HG03064 (cell line): Measurements from ENCODE around the gene GGT6.

ENCODE experiments used
- ATAC-seq: cut with Tn5 transposase; IDR thresholded peaks from one replicate; pipeline ENCODE4 v1.9.1; 2021; ENCODE audit warnings: low read depth; ENCODE audit not compliant: unreplicated experiment

Gene GGT6

DNA sequence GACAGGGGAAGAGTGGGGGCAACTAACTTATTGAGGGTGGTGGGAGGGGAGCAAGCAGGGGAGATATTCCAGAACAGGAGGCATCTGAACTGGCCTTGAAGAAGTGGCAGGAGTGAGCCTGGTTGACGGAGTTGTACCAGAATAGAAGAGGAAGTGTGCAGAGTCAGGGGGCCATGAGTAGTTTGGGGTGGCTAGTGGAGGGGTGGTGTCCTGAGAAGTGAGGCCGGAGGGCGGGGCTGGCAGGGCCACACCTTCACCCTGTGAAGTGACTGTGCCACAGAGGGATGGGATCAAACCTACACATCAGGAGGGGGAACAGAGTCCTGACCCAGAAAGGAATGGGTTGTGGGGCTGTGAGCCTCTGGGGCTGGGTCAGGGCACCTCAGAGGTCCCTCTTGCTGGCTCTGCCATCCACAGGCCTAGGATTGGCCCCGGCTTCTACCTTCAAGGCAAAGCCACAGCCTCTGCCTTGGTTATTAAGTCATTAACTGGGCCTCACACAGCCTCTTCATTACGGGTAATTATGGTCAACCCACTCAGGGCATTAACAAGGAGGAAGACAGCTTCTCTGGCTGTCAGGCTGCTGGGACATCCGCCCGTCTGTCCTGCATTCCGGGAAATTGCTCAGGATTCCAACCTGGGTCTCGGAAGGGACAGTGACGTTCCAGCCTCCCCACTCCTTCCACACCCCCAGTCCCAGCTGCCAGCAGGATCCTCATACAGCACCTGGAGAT, 49.0 kb downstream of the GGT6 start:
- no peak for ATAC-seq

DNA sequence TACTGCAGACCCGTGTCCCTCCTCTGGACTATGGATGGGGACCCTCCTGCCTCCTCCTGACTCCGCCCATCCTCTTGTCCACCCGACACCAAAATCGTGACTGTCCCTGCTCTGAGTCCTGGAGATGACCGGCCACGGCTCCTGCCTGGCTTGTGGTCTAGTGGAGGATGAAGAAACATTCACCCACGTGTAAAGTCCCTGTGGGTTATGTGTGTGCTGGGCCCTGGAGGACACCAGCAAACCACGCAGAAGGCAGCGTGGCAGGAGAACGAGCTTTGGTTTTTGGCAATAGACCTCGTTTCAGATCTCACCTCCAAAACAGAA, 49.8 kb downstream of the GGT6 start:
- ATAC-seq: no peak

DNA sequence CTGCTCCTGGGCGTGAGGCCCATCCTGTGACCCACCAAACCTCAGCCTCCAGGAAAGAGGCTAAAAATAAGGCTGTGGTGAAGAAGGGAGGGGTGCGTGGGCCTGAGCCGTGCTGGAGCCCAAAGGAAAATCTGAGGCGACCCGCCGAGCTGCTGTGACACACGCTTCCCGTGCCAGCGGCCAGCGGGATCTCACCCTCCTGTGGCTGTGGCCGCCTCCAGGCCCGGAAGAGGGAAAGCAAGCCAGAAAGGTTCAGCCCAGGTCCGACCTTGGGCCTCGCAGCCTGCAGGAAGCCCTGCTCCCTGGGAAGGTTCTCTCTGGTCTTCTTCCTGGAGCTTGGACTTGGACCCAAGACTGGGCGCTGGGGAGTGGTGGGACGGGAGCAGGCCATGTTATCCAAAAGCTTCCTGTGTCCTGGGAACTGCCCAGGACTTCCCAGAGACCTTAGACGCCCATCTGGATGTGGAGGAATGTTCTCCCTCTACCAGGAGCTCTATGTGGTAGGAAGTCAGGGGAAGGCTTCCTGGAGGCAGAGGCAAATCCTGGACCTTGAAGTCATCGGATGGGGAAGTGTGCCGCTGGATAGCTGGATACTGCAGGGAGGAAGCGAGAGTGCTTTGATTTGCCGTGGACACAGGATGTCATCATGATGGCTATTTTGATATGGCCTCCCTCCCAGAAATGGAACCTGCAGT, 50.3 kb downstream of the GGT6 start:
- no peak for ATAC-seq

DNA sequence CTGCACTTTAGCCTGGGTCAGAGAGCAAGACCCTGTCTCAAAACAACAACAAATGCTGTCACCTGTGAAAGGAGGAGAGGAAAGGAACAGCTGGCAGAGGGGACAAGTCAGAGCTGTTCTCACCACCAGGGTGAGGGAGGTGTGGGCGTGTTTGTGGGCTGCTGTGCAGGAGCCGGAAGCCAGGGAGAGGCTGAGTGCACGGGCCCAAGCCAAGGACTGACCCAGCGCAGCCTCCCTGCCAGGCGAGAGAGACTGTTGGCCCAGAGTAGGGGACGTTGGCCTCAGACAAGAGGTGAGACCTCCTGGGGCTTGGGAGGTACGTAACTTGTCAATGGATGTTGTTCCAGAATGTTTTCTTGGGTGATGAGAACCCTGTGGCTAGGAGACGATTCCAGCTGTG, 51.0 kb downstream of the GGT6 start:
- ATAC-seq: no peak

DNA sequence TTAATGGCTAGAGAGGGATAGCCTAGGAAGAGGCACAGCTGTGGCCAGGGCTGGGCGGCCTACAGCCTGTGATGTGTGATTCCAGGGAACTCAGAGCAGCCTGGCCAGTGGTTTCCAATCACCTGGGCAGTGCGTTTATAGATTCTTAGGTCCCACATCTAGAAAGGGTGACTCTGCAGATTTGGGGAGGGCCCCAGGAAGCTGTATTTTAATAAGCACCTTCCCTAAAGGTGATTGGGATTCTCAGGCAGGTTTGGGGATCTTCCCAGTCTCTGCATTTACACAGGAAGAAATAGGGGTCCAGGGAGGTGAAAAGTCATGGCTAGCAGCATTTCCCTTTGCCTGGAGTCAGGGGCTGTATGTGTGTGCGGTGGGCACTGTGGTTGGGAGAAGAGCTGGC, 52.2 kb downstream of the GGT6 start:
- no peak for ATAC-seq

DNA sequence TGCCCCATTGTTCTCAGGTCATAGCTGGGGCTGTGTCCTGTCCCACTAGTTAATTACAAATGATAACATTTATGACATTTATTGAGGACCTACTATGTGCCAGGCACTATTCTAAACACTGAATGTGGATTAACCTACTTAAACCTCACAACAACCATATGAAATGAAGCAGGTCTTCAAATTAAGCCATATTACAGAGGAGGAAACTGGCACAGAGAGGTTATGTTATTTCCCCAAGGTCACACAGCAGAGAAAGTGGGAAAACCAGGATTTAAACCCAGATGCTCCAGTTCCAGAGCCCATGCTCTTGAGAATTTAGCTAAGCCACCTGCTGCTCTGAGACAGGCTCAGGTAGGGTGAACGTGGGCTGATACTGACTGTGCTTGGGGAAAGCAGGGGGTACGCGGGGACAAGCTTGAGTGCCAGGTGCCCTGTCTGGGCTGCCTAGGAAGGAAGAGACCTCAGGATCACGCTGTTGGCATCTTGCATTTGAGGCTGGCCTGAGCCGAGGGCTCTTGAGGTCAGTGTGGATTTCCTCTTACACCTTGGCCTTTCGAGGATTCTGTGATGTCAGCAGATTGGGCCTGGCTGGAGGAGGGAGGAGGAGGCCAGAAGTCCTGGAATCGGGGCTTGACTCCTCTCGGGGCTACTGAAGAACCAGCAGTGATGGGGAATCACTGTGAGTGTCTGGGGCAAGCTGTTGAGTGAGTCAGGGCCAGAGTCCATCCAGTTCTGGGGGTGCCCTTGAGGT, 52.8 kb downstream of the GGT6 start:
- no peak for ATAC-seq
